HL-60 (cell line): ENCODE data around the gene MSH5.

Experiments used
- POLR2AphosphoS5 ChIP-seq: IDR thresholded peaks from 2 replicates; pipeline ENCODE4 v1.6.1; 2012; ENCODE audit warnings: low read depth
- TF ChIP-seq, protein P1 (sequence below): IDR thresholded peaks from one replicate; pipeline ENCODE4 v1.5.1; 2011; ENCODE audit warnings: low read length, control low read depth, inconsistent platforms; ENCODE audit not compliant: insufficient read depth

- no peak for TF ChIP-seq POLR2AphosphoS5
- TF ChIP-seq, protein P1, sequence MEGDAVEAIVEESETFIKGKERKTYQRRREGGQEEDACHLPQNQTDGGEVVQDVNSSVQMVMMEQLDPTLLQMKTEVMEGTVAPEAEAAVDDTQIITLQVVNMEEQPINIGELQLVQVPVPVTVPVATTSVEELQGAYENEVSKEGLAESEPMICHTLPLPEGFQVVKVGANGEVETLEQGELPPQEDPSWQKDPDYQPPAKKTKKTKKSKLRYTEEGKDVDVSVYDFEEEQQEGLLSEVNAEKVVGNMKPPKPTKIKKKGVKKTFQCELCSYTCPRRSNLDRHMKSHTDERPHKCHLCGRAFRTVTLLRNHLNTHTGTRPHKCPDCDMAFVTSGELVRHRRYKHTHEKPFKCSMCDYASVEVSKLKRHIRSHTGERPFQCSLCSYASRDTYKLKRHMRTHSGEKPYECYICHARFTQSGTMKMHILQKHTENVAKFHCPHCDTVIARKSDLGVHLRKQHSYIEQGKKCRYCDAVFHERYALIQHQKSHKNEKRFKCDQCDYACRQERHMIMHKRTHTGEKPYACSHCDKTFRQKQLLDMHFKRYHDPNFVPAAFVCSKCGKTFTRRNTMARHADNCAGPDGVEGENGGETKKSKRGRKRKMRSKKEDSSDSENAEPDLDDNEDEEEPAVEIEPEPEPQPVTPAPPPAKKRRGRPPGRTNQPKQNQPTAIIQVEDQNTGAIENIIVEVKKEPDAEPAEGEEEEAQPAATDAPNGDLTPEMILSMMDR: no peak
Observed at GRCh38 chr6:31771992-31772358, 32.2 kb downstream of the MSH5 start.
